GM23338 (cell line): Measurements from ENCODE around the gene HLA-DPA1.

Experiments used
- CTCF ChIP-seq, 2 experiments: fragments of 200-600 bp in 1 of 2; sonication (generic) in 1 of 2; conservative IDR thresholded peaks; 2 replicates each; pipeline versions ENCODE4 v1.5.1 to v1.6.1; 2016 to 2017; ENCODE audit warnings: antibody characterized with exemption in 2 of 2, low read depth in 2 of 2, mild to moderate bottlenecking in 2 of 2, moderate library complexity in 1 of 2
- EZH2 ChIP-seq: fragments of 200-600 bp; sonication (generic); IDR thresholded peaks from one replicate; pipeline ENCODE4 v1.8.0; 2017; ENCODE audit warnings: antibody characterized with exemption, mild to moderate bottlenecking, low read depth; ENCODE audit not compliant: unreplicated experiment
- EZH2phosphoT487 ChIP-seq: fragments of 200-600 bp; sonication (generic); IDR thresholded peaks from one replicate; pipeline ENCODE4 v1.8.1; 2018; ENCODE audit warnings: antibody characterized with exemption; ENCODE audit not compliant: unreplicated experiment

- TF ChIP-seq EZH2 (no peak), CTCF (conservative IDR thresholded peaks at IDR 0.05; ENCODE audit: low read depth in 2 of 2) (no peak), EZH2phosphoT487 (no peak)
Observed at GRCh38 chr6:33120001-33120400, 46.6 kb upstream of the HLA-DPA1 start.
